Posterior vena cava (tissue), 2 donors: ENCODE results near the gene RBM12. TPM values are rescaled to one million over a fixed set of nuclear protein-coding genes. Genes with fewer than 3 reads are reported as not detected.
"Not testable (repeated sequence)": the region's sequence is repeated elsewhere in the genome, so short reads cannot be mapped to it uniquely, and the experiment has no call there.

Experiments
- DNase-seq: peaks from one replicate; pipeline ENCODE4 v3.0.0-alpha.2; 2020; ENCODE audit warnings: low spot score
- intact Hi-C, 2 donors: fragments of 100-400 bp; cut with DNase I; formaldehyde crosslinking; loops; one replicate each; pipeline versions ENCODE4 v1.14.1 to v1.14.2; 2022 to 2023
- total RNA-seq, 2 donors: library from RNA; stranded (reverse); fragmentation: NEBNext Ultra II Directional; extraction: Animal tissue kit (Norgen Biotek cat#: 25700); gene quantifications; one replicate each; pipeline ENCODE4 v1.2.1, GENCODE V29; 2021
- donor health status: DM: yes; HTN: yes; CAD: no.
- donor health status: DM: yes; HTN: yes; CAD: no.

Gene RBM12
- total RNA-seq, 2 donors from 2014 or later: 59.4 to 61.4 TPM

DNA sequence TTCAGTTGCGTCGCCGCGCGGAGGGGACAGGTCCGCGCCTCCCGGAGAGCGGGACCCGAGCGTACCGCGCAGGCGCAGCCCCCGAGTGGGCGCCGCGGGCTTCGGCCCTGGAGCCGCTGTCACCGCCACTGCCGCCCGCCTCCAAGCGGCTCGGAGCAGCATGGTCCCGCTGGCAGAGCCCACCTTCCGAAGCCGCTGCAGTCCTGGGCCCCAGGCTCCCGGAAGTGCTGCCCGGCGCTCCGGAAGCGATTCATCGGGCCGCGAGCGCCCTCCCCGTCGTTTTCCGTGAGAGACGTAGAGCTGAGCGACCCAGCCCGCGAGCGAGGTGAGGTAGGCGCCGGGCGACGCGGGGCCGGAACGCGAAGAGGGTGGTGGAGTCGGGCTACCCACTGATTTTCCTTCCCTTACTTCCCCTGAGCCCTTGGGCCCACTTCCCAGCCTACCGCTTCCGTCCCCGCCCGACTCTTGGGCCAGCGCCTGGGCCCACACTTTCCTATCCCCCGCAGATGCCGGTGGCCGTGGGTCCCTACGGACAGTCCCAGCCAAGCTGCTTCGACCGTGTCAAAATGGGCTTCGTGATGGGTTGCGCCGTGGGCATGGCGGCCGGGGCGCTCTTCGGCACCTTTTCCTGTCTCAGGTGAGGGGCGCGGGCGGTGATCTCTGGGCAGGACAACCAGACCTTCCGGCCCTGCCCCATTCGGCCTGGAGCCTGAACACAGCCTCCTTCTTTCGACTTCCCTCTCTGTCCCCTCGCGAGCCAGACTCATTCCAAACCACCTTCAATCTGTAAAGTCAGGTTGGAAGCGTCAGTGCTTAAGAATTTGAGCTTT lies 34.6 kb upstream of the RBM12 start, which contains the start of the genes NFS1 and ROMO1:
NFS1 (minus strand) TSS at position 226 of the 830 bp plus-strand sequence; CDS start at position 162, 64 bp downstream.
ROMO1 (plus strand) TSS at position 279 of the 830 bp plus-strand sequence; CDS start at position 507, 228 bp downstream.
- intact Hi-C loops: loop anchor here in 1 of 2 donors (10.0 kb wide), 1 partner anchor 225 kb away; no protein-coding TSS in a partner anchor

DNA sequence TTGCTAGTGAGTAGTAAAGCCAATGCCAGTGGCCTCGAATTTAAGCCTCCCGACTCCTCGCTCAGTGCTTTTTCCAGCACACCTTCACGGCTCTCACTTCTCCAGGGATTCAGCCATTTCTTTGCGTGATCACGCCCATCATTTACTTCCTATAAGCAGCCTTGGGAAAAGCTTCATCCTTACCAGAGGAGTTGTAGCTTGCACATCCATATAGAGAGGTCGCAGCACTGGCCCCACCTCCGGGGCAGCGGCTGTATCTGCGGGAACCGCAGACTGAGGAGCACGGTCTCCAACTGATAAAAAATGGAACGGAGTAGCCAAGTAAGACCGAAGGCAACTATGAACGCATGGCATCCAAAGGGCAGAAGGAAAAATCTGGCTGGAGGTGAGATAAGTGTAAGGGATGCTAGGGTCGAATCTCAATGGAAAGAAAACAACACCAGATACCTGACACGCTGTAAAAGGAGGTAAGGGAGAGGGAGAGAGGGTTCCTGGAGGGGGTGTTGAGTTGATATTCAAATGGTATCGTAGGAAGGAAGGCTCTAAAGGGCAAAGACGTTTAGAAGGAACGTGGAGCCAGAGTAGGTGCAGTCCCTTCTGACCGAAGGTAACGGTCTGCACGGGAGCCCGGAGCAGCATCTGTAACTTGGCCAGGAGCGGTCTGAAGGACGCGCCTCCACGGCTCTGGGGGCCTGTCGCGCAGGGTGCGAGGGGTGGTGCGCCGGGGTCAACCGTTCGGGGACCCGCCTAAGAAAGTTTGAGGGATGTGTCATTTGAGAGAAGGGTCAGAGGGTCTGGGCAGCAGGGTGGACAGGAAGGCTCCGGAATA lies 33.8 kb upstream of the RBM12 start:
- intact Hi-C loops: loop anchor here in 1 of 2 donors (10.0 kb wide), 1 partner anchor 224 kb away; no protein-coding TSS in a partner anchor
- peak; percentile 47 for DNase-seq

More for the DNA sequence above, 34.6 kb upstream of the RBM12 start, which contains the start of the genes NFS1 and ROMO1:
- peak; percentile 96 for DNase-seq

GRCh38 chr20:35697696-35698297 lies 33.1 kb upstream of the RBM12 start:
- intact Hi-C loops: loop anchor here in 1 of 2 donors (10.0 kb wide), 1 partner anchor 223 kb away; no protein-coding TSS in a partner anchor
- DNase-seq: peak; percentile 18

GRCh38 chr20:35695978-35696377 lies 31.3 kb upstream of the RBM12 start:
- intact Hi-C loops: loop anchor here in 1 of 2 donors (10.0 kb wide), 1 partner anchor 221 kb away; no protein-coding TSS in a partner anchor
- no peak for DNase-seq

GRCh38 chr20:35695245-35695749 lies 30.6 kb upstream of the RBM12 start:
- no peak for DNase-seq
- intact Hi-C loops: loop anchor here in 1 of 2 donors (10.0 kb wide), 1 partner anchor 220 kb away; no protein-coding TSS in a partner anchor

- intact Hi-C loops: loop anchor here in 1 of 2 donors (10.0 kb wide), 1 partner anchor 215 kb away; no protein-coding TSS in a partner anchor
- DNase-seq: no peak
These were observed 25.6 kb upstream of the RBM12 start for GRCh38 chr20:35690265-35690664.

- DNase-seq: peak; percentile 25
- intact Hi-C loops: not testable (repeated sequence)
These were observed 22.2 kb upstream of the RBM12 start for GRCh38 chr20:35686872-35687271.

DNA sequence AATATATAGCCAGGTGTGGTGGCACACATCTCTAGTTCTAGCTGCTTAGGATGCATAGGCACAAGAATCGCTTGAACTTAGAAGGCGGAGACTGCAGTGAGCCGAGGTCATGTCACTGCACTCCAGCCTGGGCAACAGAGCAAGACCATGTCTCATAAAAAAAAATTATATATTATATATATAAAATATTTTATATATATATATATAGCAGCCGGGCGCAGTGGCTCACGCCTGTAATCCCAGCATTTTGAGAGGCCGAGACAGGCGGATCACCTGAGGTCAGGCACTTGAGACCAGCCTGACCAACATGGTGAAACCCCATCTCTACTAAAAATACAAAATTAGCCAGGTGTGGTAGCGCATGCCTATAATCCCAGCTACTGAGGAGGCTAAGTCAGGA lies 20.7 kb upstream of the RBM12 start:
- intact Hi-C loops: not testable (repeated sequence)

GRCh38 chr20:35681960-35682359 lies 17.3 kb upstream of the RBM12 start:
- intact Hi-C loops: no loop called here
- DNase-seq: no peak

More for the DNA sequence above, 20.7 kb upstream of the RBM12 start:
- DNase-seq: peak; percentile 35

GRCh38 chr20:35680452-35681183 lies 15.9 kb upstream of the RBM12 start:
- intact Hi-C loops: no loop called here
- no peak for DNase-seq

DNA sequence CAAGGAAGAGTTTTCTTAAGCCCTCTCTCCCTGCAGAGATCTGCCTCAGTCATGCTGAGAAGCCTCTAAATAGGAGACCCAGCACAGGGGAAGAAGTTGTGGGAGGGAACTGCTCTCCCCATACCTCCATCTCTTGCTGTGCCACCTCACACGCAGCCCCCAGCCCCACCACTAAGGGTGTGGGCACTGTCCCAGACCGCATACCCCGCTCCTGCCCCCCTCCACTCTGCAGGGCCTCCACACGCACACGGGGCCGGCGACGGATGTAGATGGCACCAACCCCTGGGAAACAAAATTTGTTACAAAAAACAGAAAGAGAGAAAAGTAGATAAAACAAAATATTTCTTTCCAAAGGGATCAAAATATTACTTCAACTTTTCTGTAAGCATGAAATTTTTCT lies 10.2 kb upstream of the RBM12 start:
- peak; percentile 17 for DNase-seq
- intact Hi-C loops: no loop called here

DNA sequence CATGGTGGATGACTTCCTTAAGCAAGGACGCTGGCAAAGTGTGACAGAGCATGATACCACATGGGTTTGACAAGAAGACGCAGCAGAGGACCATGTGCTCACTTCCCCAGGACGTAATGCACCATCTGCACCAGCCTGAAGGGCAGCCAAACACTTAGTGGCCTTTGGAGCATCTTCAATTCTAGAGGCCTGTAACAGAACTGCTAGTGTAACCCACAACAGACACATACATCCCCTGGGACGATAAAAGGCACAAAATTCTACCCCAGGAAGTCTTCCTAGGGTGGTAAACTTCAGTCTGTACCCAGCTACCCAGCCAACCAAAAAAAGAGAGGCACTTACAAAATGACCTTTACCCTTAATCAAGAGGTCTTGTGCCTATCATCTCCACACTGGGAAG lies 9.2 kb upstream of the RBM12 start:
- intact Hi-C loops: no loop called here
- DNase-seq: no peak

DNA sequence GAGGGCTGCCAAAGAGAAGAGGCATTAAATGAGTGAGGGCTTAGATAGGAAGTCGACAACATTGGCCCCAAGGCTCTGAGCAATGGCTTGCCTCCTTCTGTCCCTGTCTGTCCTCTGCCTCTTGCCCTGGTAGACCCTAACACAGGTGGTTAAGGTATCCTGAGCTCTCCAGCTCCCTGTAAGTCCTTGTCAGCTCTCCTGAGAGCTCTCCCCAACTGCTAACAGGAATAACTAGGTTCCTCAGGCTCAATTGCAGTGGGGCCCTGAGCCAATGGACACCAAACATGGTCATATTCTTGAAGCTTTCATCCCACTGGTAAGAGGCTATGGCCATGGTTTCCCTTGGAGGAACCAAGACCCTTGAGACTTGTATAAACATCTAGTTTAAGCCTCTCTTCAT lies 5.0 kb upstream of the RBM12 start:
- no peak for DNase-seq
- intact Hi-C loops: loop anchor here in 1 of 2 donors (10.0 kb wide), 1 partner anchor 205 kb away; no protein-coding TSS in a partner anchor

- DNase-seq: no peak
- intact Hi-C loops: loop anchor here in 1 of 2 donors (10.0 kb wide), 1 partner anchor 204 kb away; no protein-coding TSS in a partner anchor
These were observed 4.5 kb upstream of the RBM12 start for GRCh38 chr20:35669221-35669620.

- DNase-seq: no peak
- intact Hi-C loops: loop anchor here in 1 of 2 donors (10.0 kb wide), 1 partner anchor 201 kb away; no protein-coding TSS in a partner anchor
These were observed 1.2 kb upstream of the RBM12 start for GRCh38 chr20:35665949-35666288.

GRCh38 chr20:35663516-35664465 lies 909 bp downstream of the RBM12 start:
- peak; percentile 83 for DNase-seq
- intact Hi-C loops: loop anchor here in 1 of 2 donors (10.0 kb wide), 1 partner anchor 199 kb away; no protein-coding TSS in a partner anchor

GRCh38 chr20:35662551-35662950 lies 2.1 kb downstream of the RBM12 start:
- DNase-seq: no peak
- intact Hi-C loops: loop anchor here in 1 of 2 donors (10.0 kb wide), 1 partner anchor 198 kb away; no protein-coding TSS in a partner anchor
